Gastrocnemius medialis (tissue), 4 donors: Measurements from ENCODE around the gene KLC1. TPM values are rescaled to one million over a fixed set of nuclear protein-coding genes. Genes with fewer than 3 reads are reported as not detected.

ENCODE experiments used
- ATAC-seq, 2 donors: fragments of 150-250 bp; one replicate each; pipeline ENCODE4 v1.9.1; 2016
- DNase-seq, 2 donors: peaks; one replicate each; pipeline ENCODE4 v3.0.0-alpha.2; 2019
- H3K27ac ChIP-seq, 4 donors: fragments of 200-600 bp; sonication (generic); 1 replicate in 1 of 4; 2 replicates in 3 of 4; pipeline ENCODE4 v1.5.1; 2016 to 2018; ENCODE audit warnings: mild to moderate bottlenecking in 2 of 4, moderate library complexity in 1 of 4
- H3K27me3 ChIP-seq, 3 donors: fragments of 200-600 bp; sonication (generic) in 2 of 3; 1 replicate in 1 of 3; 2 replicates in 2 of 3; pipeline versions ENCODE4 v1.5.1 to v1.6.0; 2016 to 2019; ENCODE audit warnings: mild to moderate bottlenecking in 1 of 3, moderate library complexity in 1 of 3
- H3K36me3 ChIP-seq, 2 donors: fragments of 200-600 bp; sonication (generic) in 1 of 2; one replicate each; pipeline ENCODE4 v1.5.1; 2017 to 2018
- H3K4me1 ChIP-seq, 2 donors: fragments of 200-600 bp; sonication (generic) in 1 of 2; one replicate each; pipeline ENCODE4 v1.5.1; 2016 to 2017; ENCODE audit warnings: mild to moderate bottlenecking in 2 of 2
- H3K4me3 ChIP-seq, 4 donors: fragments of 200-600 bp; sonication (generic) in 3 of 4; 1 replicate in 1 of 4; 2 replicates in 3 of 4; pipeline ENCODE4 v1.5.1; 2016 to 2019; ENCODE audit warnings: mild to moderate bottlenecking in 2 of 4
- H3K9me3 ChIP-seq, 3 donors: fragments of 200-600 bp; sonication (generic) in 2 of 3; 1 replicate in 1 of 3; 2 replicates in 2 of 3; pipeline ENCODE4 v1.5.1; 2016 to 2019
- CTCF ChIP-seq, 5 experiments: fragments of 450-650 bp in 3 of 5; fragments of 200-600 bp in 2 of 5; sonication (generic) in 2 of 5; IDR thresholded peaks in 4 of 5; conservative IDR thresholded peaks in 1 of 5; 1 replicate in 4 of 5; 2 replicates in 1 of 5; pipeline ENCODE4 v1.5.1; 2016 to 2019; ENCODE audit warnings: antibody characterized with exemption in 5 of 5, mild to moderate bottlenecking in 3 of 5, moderate library complexity in 3 of 5
- POLR2A ChIP-seq, 2 donors: fragments of 450-650 bp; IDR thresholded peaks; one replicate each; pipeline ENCODE4 v1.6.1; 2017; ENCODE audit warnings: antibody characterized with exemption in 2 of 2, mild to moderate bottlenecking in 2 of 2, moderate library complexity in 2 of 2
- in situ Hi-C, 4 donors: fragments of 200-750 bp; cut with MboI; loops; one replicate each; pipeline versions ENCODE4 v1.15.0 to v1.8.0; 2017; ENCODE audit warnings: low sequenced_read_pairs in 4 of 4
- intact Hi-C: fragments of 100-400 bp; cut with DNase I; formaldehyde crosslinking; loops from one replicate; pipeline ENCODE4 v1.15.1; 2023; ENCODE audit warnings: low total_unique reads
- total RNA-seq, 4 donors: library from RNA; depleted of rRNA; stranded (reverse); fragments of >200 nt; gene quantifications; one replicate each; pipeline versions ENCODE4 v1.1.0 to v1.2.3, GENCODE V29; 2016

Gene KLC1
- total RNA-seq, 4 donors from 2014 or later, result 217 to 398 (median 309) TPM

GRCh38 chr14:103739466-103739792 lies 110.4 kb downstream of the KLC1 start:
- no peak overlapping the region for H3K27ac ChIP-seq
- in situ Hi-C loops (no loop called here), intact Hi-C loops (no loop called here)
- TF ChIP-seq POLR2A (IDR thresholded peaks at IDR 0.05), result no peak
- TF ChIP-seq CTCF (IDR thresholded peaks at IDR 0.05 in 4 of 5, conservative IDR thresholded peaks at IDR 0.05 in 1 of 5), result no peak
- peaks cover 0 to 34% of the 10 kb centered on the region in 2 donors for H3K36me3 ChIP-seq
- DNase-seq (no peak), ATAC-seq (no peak)
- no peaks in the 10 kb centered on the region for H3K9me3 ChIP-seq
- H3K4me1 ChIP-seq, result peaks cover 0 to 26% of the 10 kb centered on the region in 2 donors
- no peaks in the 10 kb centered on the region for H3K27me3 ChIP-seq
- no peak overlapping the region for H3K4me3 ChIP-seq

GRCh38 chr14:103739793-103740501 lies 110.9 kb downstream of the KLC1 start:
- no peak for DNase-seq
- H3K27ac ChIP-seq, result no peak overlapping the region
- H3K36me3 ChIP-seq, result peaks cover 0 to 31% of the 10 kb centered on the region in 2 donors

GRCh38 chr14:103740991-103741689 lies 112.1 kb downstream of the KLC1 start:
- DNase-seq, result no peak
- Histone ChIP-seq H3K27ac (no peak overlapping the region), H3K4me3 (no peak overlapping the region), H3K4me1 (peaks cover 0 to 16% of the 10 kb centered on the region in 2 donors), H3K9me3 (no peaks in the 10 kb centered on the region), H3K36me3 (peaks cover 0 to 26% of the 10 kb centered on the region in 2 donors), H3K27me3 (no peaks in the 10 kb centered on the region)
- TF ChIP-seq POLR2A (IDR thresholded peaks at IDR 0.05) (no peak), CTCF (IDR thresholded peaks at IDR 0.05 in 4 of 5, conservative IDR thresholded peaks at IDR 0.05 in 1 of 5) (no peak)
- intact Hi-C loops (no loop called here), in situ Hi-C loops (no loop called here)
- no peak for ATAC-seq

More at GRCh38 chr14:103739793-103740501, 110.9 kb downstream of the KLC1 start:
- ATAC-seq, result no peak
- intact Hi-C loops, result no loop called here
- Histone ChIP-seq H3K4me3 (no peak overlapping the region), H3K9me3 (no peaks in the 10 kb centered on the region), H3K27me3 (no peaks in the 10 kb centered on the region), H3K4me1 (peaks cover 0 to 26% of the 10 kb centered on the region in 2 donors)
- TF ChIP-seq POLR2A (IDR thresholded peaks at IDR 0.05), result no peak
- TF ChIP-seq CTCF (IDR thresholded peaks at IDR 0.05 in 4 of 5, conservative IDR thresholded peaks at IDR 0.05 in 1 of 5), result no peak
- in situ Hi-C loops, result no loop called here

GRCh38 chr14:103741876-103742275 lies 112.9 kb downstream of the KLC1 start:
- Histone ChIP-seq H3K9me3 (no peaks in the 10 kb centered on the region), H3K4me3 (no peak overlapping the region), H3K27me3 (no peaks in the 10 kb centered on the region), H3K36me3 (peaks cover 0 to 25% of the 10 kb centered on the region in 2 donors), H3K27ac (no peak overlapping the region), H3K4me1 (peaks cover 0 to 9% of the 10 kb centered on the region in 2 donors)
- intact Hi-C loops, result no loop called here
- TF ChIP-seq POLR2A (IDR thresholded peaks at IDR 0.05), result no peak
- no peak for TF ChIP-seq CTCF (IDR thresholded peaks at IDR 0.05 in 4 of 5, conservative IDR thresholded peaks at IDR 0.05 in 1 of 5)
- DNase-seq (no peak), ATAC-seq (no peak)
- in situ Hi-C loops, result no loop called here
